Endodermal cell (in vitro differentiated cells): ENCODE data around the gene AFF2. TPM values are rescaled to one million over a fixed set of nuclear protein-coding genes. Genes with fewer than 3 reads are reported as not detected.

Experiments
- DNase-seq: peaks from one replicate; pipeline ENCODE4 v3.0.0-alpha.2; 2017
- H3K27ac ChIP-seq: 2 replicates; pipeline ENCODE4 v1.5.1; 2013; ENCODE audit warnings: mild to moderate bottlenecking, low read depth, low read length, moderate library complexity
- H3K27me3 ChIP-seq: 2 replicates; pipeline ENCODE4 v1.6.1; 2013; ENCODE audit warnings: mild to moderate bottlenecking, low read length, moderate library complexity; ENCODE audit not compliant: insufficient read depth, control insufficient read depth, poor library complexity, severe bottlenecking
- H3K36me3 ChIP-seq: 2 replicates; pipeline ENCODE4 v1.7.0; 2013; ENCODE audit warnings: mild to moderate bottlenecking, low read length, moderate library complexity; ENCODE audit not compliant: control insufficient read depth, insufficient read depth
- H3K4me1 ChIP-seq: one replicate; pipeline ENCODE4 v1.7.0; 2013; ENCODE audit warnings: low read length; ENCODE audit not compliant: control insufficient read depth, insufficient read depth
- H3K4me3 ChIP-seq: 2 replicates; pipeline ENCODE4 v1.5.1; 2013; ENCODE audit warnings: mild to moderate bottlenecking, low read length, moderate library complexity
- H3K9ac ChIP-seq: 2 replicates; pipeline ENCODE4 v1.6.1; 2013; ENCODE audit warnings: mild to moderate bottlenecking, low read length, moderate library complexity; ENCODE audit not compliant: poor library complexity, severe bottlenecking; ENCODE audit errors: extremely low read depth
- H3K9me3 ChIP-seq: 2 replicates; pipeline ENCODE4 v1.6.1; 2013; ENCODE audit warnings: mild to moderate bottlenecking, low read length, moderate library complexity; ENCODE audit not compliant: control insufficient read depth
- H3K27ac Mint-ChIP-seq: 2 replicates; pipeline ENCODE4 v1.8.0; 2020; ENCODE audit warnings: mixed read lengths
- H3K27me3 Mint-ChIP-seq: 2 replicates; pipeline ENCODE4 v1.8.0; 2021; ENCODE audit warnings: mild to moderate bottlenecking, mixed read lengths; ENCODE audit not compliant: insufficient read depth
- H3K36me3 Mint-ChIP-seq: 2 replicates; pipeline ENCODE4 v1.8.0; 2020; ENCODE audit warnings: low read depth, mixed read lengths
- H3K4me1 Mint-ChIP-seq: 2 replicates; pipeline ENCODE4 v1.8.0; 2020; ENCODE audit warnings: mixed read lengths
- H3K4me3 Mint-ChIP-seq: 2 replicates; pipeline ENCODE4 v1.8.0; 2020; ENCODE audit warnings: mild to moderate bottlenecking, moderate library complexity, mixed read lengths
- H3K9me3 Mint-ChIP-seq: 2 replicates; pipeline ENCODE4 v1.8.0; 2020; ENCODE audit warnings: mild to moderate bottlenecking, mixed read lengths
- WGBS, 2 experiments: methylation state at CpG; one replicate each; pipeline versions ENCODE4 v1.1.5 to v1.1.7; 2013; ENCODE audit warnings: missing lambda C conversion rate in 2 of 2, mixed read lengths in 1 of 2; ENCODE audit not compliant: insufficient coverage in 1 of 2, insufficient read length in 1 of 2; 5-methylcytosine and 5-hydroxymethylcytosine counted together
- total RNA-seq, 2 donors: library from RNA; stranded (reverse); fragmentation: NEBNext Ultra II Directional in 1 of 2; extraction: Animal tissue kit (Norgen Biotek cat#: 25700) in 1 of 2; gene quantifications; 2 replicates in 1 of 2; 3 replicates in 1 of 2; pipeline ENCODE4 v1.2.1, GENCODE V29; 2021
- TF ChIP-seq, protein P1 (sequence below): fragments of 200-600 bp; sonication (generic); conservative IDR thresholded peaks from 2 replicates; pipeline ENCODE4 v1.5.0; 2021; ENCODE audit warnings: antibody characterized with exemption, mild to moderate bottlenecking

Gene AFF2
- total RNA-seq, 2 donors from 2014 or later, result 3.7 to 5.6 TPM

GRCh38 chrX:148917441-148917840, 417.0 kb downstream of the AFF2 start:
- peaks cover 2% of the 10 kb centered on the region for H3K4me1 Mint-ChIP-seq
- no peaks in the 10 kb centered on the region for H3K36me3 Mint-ChIP-seq
- H3K4me3 Mint-ChIP-seq, result no peak overlapping the region
- 97% methylated on average over 4 of the region's 4 CpGs; no CpG with 5 or more reads in 1 of the 2 experiments for WGBS, 2 experiments
- Histone ChIP-seq H3K9ac (no peak overlapping the region), H3K27ac (no peak overlapping the region), H3K4me1 (no peaks in the 10 kb centered on the region), H3K36me3 (no peaks in the 10 kb centered on the region), H3K27me3 (no peaks in the 10 kb centered on the region), H3K4me3 (no peak overlapping the region), H3K9me3 (no peaks in the 10 kb centered on the region)
- H3K9me3 Mint-ChIP-seq, result peaks cover 46% of the 10 kb centered on the region
- no peak overlapping the region for H3K27ac Mint-ChIP-seq
- no peaks in the 10 kb centered on the region for H3K27me3 Mint-ChIP-seq
- DNase-seq, result no peak
- TF ChIP-seq, protein P1, sequence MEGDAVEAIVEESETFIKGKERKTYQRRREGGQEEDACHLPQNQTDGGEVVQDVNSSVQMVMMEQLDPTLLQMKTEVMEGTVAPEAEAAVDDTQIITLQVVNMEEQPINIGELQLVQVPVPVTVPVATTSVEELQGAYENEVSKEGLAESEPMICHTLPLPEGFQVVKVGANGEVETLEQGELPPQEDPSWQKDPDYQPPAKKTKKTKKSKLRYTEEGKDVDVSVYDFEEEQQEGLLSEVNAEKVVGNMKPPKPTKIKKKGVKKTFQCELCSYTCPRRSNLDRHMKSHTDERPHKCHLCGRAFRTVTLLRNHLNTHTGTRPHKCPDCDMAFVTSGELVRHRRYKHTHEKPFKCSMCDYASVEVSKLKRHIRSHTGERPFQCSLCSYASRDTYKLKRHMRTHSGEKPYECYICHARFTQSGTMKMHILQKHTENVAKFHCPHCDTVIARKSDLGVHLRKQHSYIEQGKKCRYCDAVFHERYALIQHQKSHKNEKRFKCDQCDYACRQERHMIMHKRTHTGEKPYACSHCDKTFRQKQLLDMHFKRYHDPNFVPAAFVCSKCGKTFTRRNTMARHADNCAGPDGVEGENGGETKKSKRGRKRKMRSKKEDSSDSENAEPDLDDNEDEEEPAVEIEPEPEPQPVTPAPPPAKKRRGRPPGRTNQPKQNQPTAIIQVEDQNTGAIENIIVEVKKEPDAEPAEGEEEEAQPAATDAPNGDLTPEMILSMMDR, result no peak

DNA sequence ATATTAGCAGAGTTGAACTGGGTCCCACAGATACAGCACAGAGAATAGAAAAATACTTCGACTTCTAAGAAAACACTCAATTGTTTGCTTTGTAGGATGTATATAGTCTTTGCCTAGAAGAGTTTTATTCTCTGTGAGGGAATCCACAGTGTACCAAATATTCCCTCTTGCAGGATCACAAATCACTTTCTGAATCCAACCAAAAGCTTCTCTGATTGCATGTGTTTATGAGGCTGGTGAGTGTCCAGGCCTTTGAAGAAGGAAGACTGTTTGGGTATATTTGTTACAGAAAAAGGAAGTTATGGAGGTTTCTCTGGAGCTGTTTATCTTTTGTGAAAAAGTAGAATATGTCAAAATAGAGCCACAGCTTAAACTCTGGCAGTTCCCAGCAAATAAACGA, 423.2 kb downstream of the AFF2 start:
- Histone ChIP-seq H3K4me1 (no peaks in the 10 kb centered on the region), H3K27me3 (no peaks in the 10 kb centered on the region), H3K36me3 (no peaks in the 10 kb centered on the region), H3K9me3 (no peaks in the 10 kb centered on the region), H3K4me3 (no peak overlapping the region), H3K27ac (no peak overlapping the region), H3K9ac (no peak overlapping the region)
- H3K4me1 Mint-ChIP-seq, result no peaks in the 10 kb centered on the region
- H3K27me3 Mint-ChIP-seq, result peaks cover 2% of the 10 kb centered on the region
- WGBS, 2 experiments, result no CpG with 5 or more reads among the region's 2 CpGs
- peaks cover 35% of the 10 kb centered on the region for H3K9me3 Mint-ChIP-seq
- TF ChIP-seq, protein P1, result no peak
- H3K27ac Mint-ChIP-seq, result no peak overlapping the region
- H3K4me3 Mint-ChIP-seq, result no peak overlapping the region
- no peaks in the 10 kb centered on the region for H3K36me3 Mint-ChIP-seq
- no peak for DNase-seq

DNA sequence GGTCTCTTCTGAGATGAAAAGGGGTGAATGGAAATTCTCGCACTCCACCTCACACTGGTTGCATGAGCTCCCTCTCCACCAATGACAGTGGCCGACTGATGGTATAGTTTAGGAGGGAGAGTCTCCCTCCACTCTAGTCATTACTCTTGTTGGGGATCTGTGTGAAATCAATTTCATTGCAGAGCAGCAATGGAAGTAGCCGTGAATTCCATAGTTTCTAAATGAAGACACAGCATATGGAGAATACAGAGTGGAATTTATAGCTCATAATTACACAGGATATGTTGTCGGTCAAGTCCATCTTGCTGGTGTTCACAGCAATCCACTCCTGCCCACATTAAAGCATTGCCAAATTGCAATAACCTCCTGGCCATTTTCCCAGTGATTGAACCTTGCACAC, 426.0 kb downstream of the AFF2 start:
- DNase-seq, result no peak
- Histone ChIP-seq H3K27me3 (no peaks in the 10 kb centered on the region), H3K9ac (no peak overlapping the region), H3K4me3 (no peak overlapping the region), H3K4me1 (no peaks in the 10 kb centered on the region), H3K36me3 (no peaks in the 10 kb centered on the region), H3K9me3 (no peaks in the 10 kb centered on the region), H3K27ac (no peak overlapping the region)
- no peaks in the 10 kb centered on the region for H3K36me3 Mint-ChIP-seq
- no peak overlapping the region for H3K4me3 Mint-ChIP-seq
- peaks cover 2% of the 10 kb centered on the region for H3K27me3 Mint-ChIP-seq
- no peak overlapping the region for H3K27ac Mint-ChIP-seq
- 88% methylated on average over 2 of the region's 4 CpGs; no CpG with 5 or more reads in 1 of the 2 experiments for WGBS, 2 experiments
- TF ChIP-seq, protein P1, result no peak
- H3K9me3 Mint-ChIP-seq, result peaks cover 35% of the 10 kb centered on the region
- no peaks in the 10 kb centered on the region for H3K4me1 Mint-ChIP-seq
